CD4-positive, alpha-beta memory T cell (primary cell): ENCODE measurements around the gene FGGY. TPM values are rescaled to one million over a fixed set of nuclear protein-coding genes. Genes with fewer than 3 reads are reported as not detected.

Experiments used
- CTCF ChIA-PET: fragments of 350-600 bp; sonication (Branson Sonifier 250); formaldehyde crosslinking; loops from one replicate; lab custom pipeline; 2021; ENCODE audit warnings: inconsistent platforms; ENCODE audit not compliant: partially characterized antibody; lab: Charles Lee
- POLR2A ChIA-PET: fragments of 350-600 bp; sonication (Branson Sonifier 250); formaldehyde crosslinking; loops from one replicate; lab custom pipeline; 2021; ENCODE audit not compliant: partially characterized antibody; lab: Charles Lee
- DNase-seq, 5 donors: peaks; one replicate each; pipeline versions ENCODE4 v3.0.0 to v3.0.0-alpha.2; 2020 to 2022; ENCODE audit warnings: mixed read lengths in 1 of 5
- H3K27ac ChIP-seq: one replicate; pipeline ENCODE4 v1.7.0; 2013; ENCODE audit warnings: low read depth, low read length
- H3K27me3 ChIP-seq: 2 replicates; pipeline ENCODE4 v1.7.0; 2013; ENCODE audit warnings: mild to moderate bottlenecking, low read length, moderate library complexity; ENCODE audit not compliant: insufficient read depth
- H3K36me3 ChIP-seq: 2 replicates; pipeline ENCODE4 v1.7.0; 2013; ENCODE audit warnings: mild to moderate bottlenecking, low read length, moderate library complexity; ENCODE audit not compliant: insufficient read depth
- H3K4me1 ChIP-seq: 2 replicates; pipeline ENCODE4 v1.7.0; 2013; ENCODE audit warnings: mild to moderate bottlenecking, low read length, moderate library complexity; ENCODE audit not compliant: insufficient read depth
- H3K4me3 ChIP-seq, 2 donors: one replicate each; pipeline ENCODE4 v1.7.0; 2013; ENCODE audit warnings: low read length in 2 of 2, mild to moderate bottlenecking in 1 of 2
- H3K9me3 ChIP-seq, 2 donors: one replicate each; pipeline ENCODE4 v1.7.0; 2013; ENCODE audit warnings: low read length in 2 of 2, control low read depth in 1 of 2; ENCODE audit not compliant: control insufficient read depth in 1 of 2
- H3K27ac Mint-ChIP-seq, 7 donors: one replicate each; pipeline ENCODE4 v1.8.0; 2020 to 2021; ENCODE audit warnings: mixed read lengths in 7 of 7, mild to moderate bottlenecking in 6 of 7, inconsistent platforms in 3 of 7, moderate library complexity in 3 of 7
- H3K27me3 Mint-ChIP-seq, 2 donors: one replicate each; pipeline ENCODE4 v1.8.0; 2020 to 2021; ENCODE audit warnings: mixed read lengths in 2 of 2
- H3K36me3 Mint-ChIP-seq, 2 donors: one replicate each; pipeline ENCODE4 v1.8.0; 2020 to 2021; ENCODE audit warnings: mixed read lengths in 2 of 2, inconsistent platforms in 1 of 2, mild to moderate bottlenecking in 1 of 2
- H3K4me1 Mint-ChIP-seq, 4 donors: one replicate each; pipeline ENCODE4 v1.8.0; 2020 to 2021; ENCODE audit warnings: mixed read lengths in 4 of 4, mild to moderate bottlenecking in 1 of 4
- H3K4me3 Mint-ChIP-seq, 8 donors: one replicate each; pipeline ENCODE4 v1.8.0; 2020 to 2021; ENCODE audit warnings: mixed read lengths in 8 of 8, mild to moderate bottlenecking in 7 of 8, moderate library complexity in 6 of 8, inconsistent platforms in 3 of 8
- H3K9me3 Mint-ChIP-seq, 8 donors: one replicate each; pipeline ENCODE4 v1.8.0; 2020 to 2021; ENCODE audit warnings: mixed read lengths in 8 of 8, mild to moderate bottlenecking in 5 of 8, inconsistent platforms in 3 of 8, moderate library complexity in 1 of 8
- intact Hi-C: fragments of 100-400 bp; cut with micrococcal nuclease; formaldehyde crosslinking; loops from one replicate; pipeline ENCODE4 v1.15.1; 2023
- polyA plus RNA-seq, 2 donors: library from polyadenylated mRNA; unstranded; fragments of 300-500 nt; fragmentation: Illumina TruSeq; gene quantifications; one replicate each; pipeline ENCODE4 v1.2.3, GENCODE V29; 2021
- total RNA-seq, 2 experiments: library from RNA; stranded (reverse); gene quantifications; one replicate each; pipeline ENCODE4 v1.2.3, GENCODE V29; 2021

Gene FGGY
- total and polyA plus RNA-seq, 4 experiments from 2014 or later = 1.8 to 8.8 (median 3.6) TPM

- DNase-seq = no peak
- intact Hi-C loops = loop anchor here (5.0 kb wide), 1 partner anchor 619 kb away; no protein-coding TSS in a partner anchor
- H3K27ac Mint-ChIP-seq = peak overlapping the region in 2 of 7 donors; percentile 2 to 16
- H3K4me3 ChIP-seq = peak overlapping the region in 1 of 2 donors; percentile 23
- H3K4me3 Mint-ChIP-seq = peak overlapping the region in 7 of 8 donors; percentile 47 to 86 (median 74)
- no peaks in the 10 kb centered on the region for H3K27me3 ChIP-seq
- no peaks in the 10 kb centered on the region for H3K36me3 ChIP-seq
- H3K4me1 ChIP-seq = peaks cover 22% of the 10 kb centered on the region
- H3K27ac ChIP-seq = no peak overlapping the region
- peaks cover 13 to 19% (median 15%) of the 10 kb centered on the region in 4 donors for H3K4me1 Mint-ChIP-seq
- POLR2A ChIA-PET = interaction anchor here (3.5 kb wide), 1 partner anchor 912 kb away, joined by 20 read pairs; the partner anchor contains the start of gene JUN
- H3K36me3 Mint-ChIP-seq = no peaks in the 10 kb centered on the region
- peaks cover 0 to 2% of the 10 kb centered on the region in 2 donors for H3K27me3 Mint-ChIP-seq
- no peaks in the 10 kb centered on the region for H3K9me3 ChIP-seq
- CTCF ChIA-PET = interaction anchor here (0.6 to 8.1 kb wide), 5 partner anchors 10 to 1181 kb away, joined by 3 to 161 read pairs (median 12); no protein-coding TSS in a partner anchor
- H3K9me3 Mint-ChIP-seq = no peaks in the 10 kb centered on the region
Measured at GRCh38 chr1:59696421-59697115, 399.7 kb downstream of the FGGY start.

DNA sequence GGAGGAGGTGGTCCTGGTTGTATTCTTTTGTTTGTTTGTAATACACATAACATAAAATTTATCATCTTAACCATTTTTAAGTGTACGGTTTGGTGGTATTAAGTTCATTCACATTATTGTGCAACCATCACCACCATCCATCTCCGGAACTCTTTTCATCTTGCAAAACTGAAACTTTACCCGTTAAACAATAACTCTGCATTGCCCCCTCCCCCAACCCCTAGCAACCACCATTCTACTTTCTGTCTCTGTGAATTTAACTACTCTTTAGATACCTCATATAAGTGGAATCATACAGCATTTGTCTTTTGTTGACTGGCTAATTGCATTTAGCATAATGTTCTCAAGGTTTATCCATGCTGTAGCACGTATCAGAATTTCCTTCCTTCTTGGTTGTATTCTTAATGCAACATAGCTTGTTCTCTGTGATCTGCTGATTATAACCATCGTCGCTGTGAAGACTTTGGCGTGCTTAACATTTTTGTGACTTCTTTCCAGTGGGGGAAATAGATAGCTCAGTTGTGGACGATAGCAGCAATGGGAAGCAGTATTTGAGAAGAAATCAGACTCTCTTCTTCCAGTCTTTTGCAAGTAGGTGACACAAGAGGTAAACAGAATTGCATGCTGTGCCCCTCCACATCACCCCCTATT, 400.4 kb downstream of the FGGY start:
- ChIA-PET POLR2A (interaction anchor here (3.5 kb wide), 1 partner anchor 913 kb away, joined by 20 read pairs; the partner anchor contains the start of gene JUN), CTCF (interaction anchor here (0.6 to 8.1 kb wide), 9 partner anchors 10 to 1182 kb away, joined by 3 to 161 read pairs (median 12); partner anchors contain the start of gene JUN)
- H3K9me3 Mint-ChIP-seq = no peaks in the 10 kb centered on the region
- H3K4me3 Mint-ChIP-seq = peak overlapping the region; percentile 64 to 86 (median 75)
- peak overlapping the region in 4 of 7 donors; percentile 17 to 32 (median 29) for H3K27ac Mint-ChIP-seq
- intact Hi-C loops = loop anchor here (5.0 kb wide), 1 partner anchor 620 kb away; no protein-coding TSS in a partner anchor
- Histone ChIP-seq H3K36me3 (no peaks in the 10 kb centered on the region), H3K4me3 (peak overlapping the region in 1 of 2 donors; percentile 23), H3K27ac (no peak overlapping the region), H3K4me1 (peaks cover 22% of the 10 kb centered on the region), H3K27me3 (no peaks in the 10 kb centered on the region), H3K9me3 (no peaks in the 10 kb centered on the region)
- H3K36me3 Mint-ChIP-seq = no peaks in the 10 kb centered on the region
- peaks cover 0 to 2% of the 10 kb centered on the region in 2 donors for H3K27me3 Mint-ChIP-seq
- H3K4me1 Mint-ChIP-seq = peaks cover 13 to 19% (median 15%) of the 10 kb centered on the region in 4 donors
- DNase-seq = peak in 4 of 5 donors; percentile 19 to 29 (median 22)

DNA sequence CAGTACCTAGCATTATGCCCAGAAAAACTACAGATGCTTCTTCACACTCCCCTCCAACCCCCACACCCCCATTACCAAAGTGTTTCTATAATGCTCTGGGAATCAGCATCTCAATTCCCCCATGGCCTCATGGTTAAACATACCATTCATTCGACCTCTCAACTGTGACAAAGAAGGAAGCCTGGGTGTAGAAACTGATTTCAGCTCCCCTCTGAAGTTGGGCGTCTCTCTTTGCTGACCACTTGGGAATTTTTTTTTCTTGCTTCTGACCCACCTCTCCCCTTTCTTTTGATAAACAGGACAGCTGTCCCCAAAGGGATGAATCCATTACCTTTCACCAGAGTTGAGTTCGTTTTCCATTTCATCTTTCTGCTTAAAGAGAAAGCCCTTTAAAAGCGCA, 401.5 kb downstream of the FGGY start:
- Mint-ChIP-seq H3K4me3 (peak overlapping the region in 1 of 8 donors; percentile 31), H3K9me3 (no peaks in the 10 kb centered on the region), H3K36me3 (no peaks in the 10 kb centered on the region), H3K27me3 (peaks cover 0 to 2% of the 10 kb centered on the region in 2 donors), H3K4me1 (peaks cover 13 to 19% (median 15%) of the 10 kb centered on the region in 4 donors), H3K27ac (peak overlapping the region in 1 of 7 donors; percentile 67)
- Histone ChIP-seq H3K36me3 (no peaks in the 10 kb centered on the region), H3K4me1 (peaks cover 22% of the 10 kb centered on the region), H3K4me3 (no peak overlapping the region), H3K27me3 (no peaks in the 10 kb centered on the region), H3K27ac (no peak overlapping the region), H3K9me3 (no peaks in the 10 kb centered on the region)
- no peak for DNase-seq
- CTCF ChIA-PET = interaction anchor here (0.7 to 8.1 kb wide), 45 partner anchors 12 to 1183 kb away, joined by 3 to 161 read pairs (median 4); partner anchors contain the start of gene JUN
- intact Hi-C loops = loop anchor here (5.0 kb wide), 1 partner anchor 621 kb away; no protein-coding TSS in a partner anchor
- POLR2A ChIA-PET = interaction anchor here (1.3 to 3.5 kb wide), 3 partner anchors 914 to 999 kb away, joined by 3 to 20 read pairs (median 5); partner anchors contain the start of genes JUN and MYSM1

DNA sequence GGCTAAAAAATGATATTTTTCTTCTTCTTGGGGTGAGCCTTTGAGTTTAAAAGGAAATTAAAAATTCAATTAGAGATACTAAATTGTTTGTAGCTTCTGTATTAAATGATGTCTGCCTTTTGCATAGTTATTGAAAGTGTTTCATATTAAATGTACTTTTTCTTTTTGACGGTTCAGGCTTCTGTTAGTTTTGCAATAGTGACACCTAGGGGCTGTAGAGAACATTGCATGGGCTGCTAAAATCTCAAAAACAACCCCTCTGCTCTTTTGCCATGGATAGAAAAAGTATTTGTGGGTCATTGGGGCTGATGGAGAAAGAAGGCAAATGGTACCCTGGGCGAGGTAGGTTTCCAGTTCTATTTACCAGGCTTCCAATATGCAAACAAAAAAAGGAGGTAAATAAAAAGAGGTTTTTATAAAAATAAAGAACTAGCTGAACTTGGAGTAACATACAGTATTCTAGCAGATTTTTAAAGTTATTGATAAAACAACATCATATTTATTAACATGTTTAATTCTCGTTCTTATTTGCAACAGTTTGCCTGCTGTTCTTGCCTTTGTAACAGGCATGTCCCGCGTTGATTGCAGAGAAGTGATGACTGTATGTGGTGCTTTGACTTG, 402.4 kb downstream of the FGGY start:
- Histone ChIP-seq H3K4me3 (no peak overlapping the region), H3K36me3 (no peaks in the 10 kb centered on the region), H3K27ac (no peak overlapping the region), H3K4me1 (peaks cover 22% of the 10 kb centered on the region), H3K9me3 (no peaks in the 10 kb centered on the region), H3K27me3 (no peaks in the 10 kb centered on the region)
- Mint-ChIP-seq H3K27me3 (peaks cover 0 to 2% of the 10 kb centered on the region in 2 donors), H3K4me1 (peaks cover 13 to 19% (median 15%) of the 10 kb centered on the region in 4 donors), H3K9me3 (no peaks in the 10 kb centered on the region), H3K36me3 (no peaks in the 10 kb centered on the region), H3K27ac (no peak overlapping the region), H3K4me3 (no peak overlapping the region)
- ChIA-PET POLR2A (interaction anchor here (1.3 to 3.5 kb wide), 3 partner anchors 915 to 1000 kb away, joined by 3 to 20 read pairs (median 5); partner anchors contain the start of genes JUN and MYSM1), CTCF (interaction anchor here (0.7 to 8.1 kb wide), 51 partner anchors 12 to 1184 kb away, joined by 3 to 161 read pairs (median 4); partner anchors contain the start of gene JUN)
- peak in 4 of 5 donors; percentile 42 to 49 (median 48) for DNase-seq
- intact Hi-C loops = loop anchor here (1.0 to 5.0 kb wide), 5 partner anchors 60 to 959 kb away; no protein-coding TSS in a partner anchor

DNA sequence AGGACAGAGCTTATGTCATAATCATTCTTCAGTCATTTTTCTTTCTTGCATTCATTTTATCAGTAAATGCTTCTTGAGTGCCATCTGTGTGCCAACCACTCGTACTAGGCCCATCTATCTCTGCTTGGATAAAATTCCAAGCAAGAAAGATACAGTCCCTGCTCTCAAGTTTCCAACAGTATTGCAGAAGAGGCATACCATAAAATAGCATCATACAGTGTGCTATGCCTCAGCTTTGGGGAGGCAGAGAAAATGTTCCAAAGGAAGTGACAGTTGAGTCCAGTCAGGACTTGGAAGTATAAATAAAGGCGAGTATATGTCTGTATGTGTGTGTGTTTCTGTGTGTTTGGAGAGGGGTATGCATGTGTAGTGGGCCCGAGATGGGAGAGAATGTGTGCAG, 404.5 kb downstream of the FGGY start:
- intact Hi-C loops = no loop called here
- no peaks in the 10 kb centered on the region for H3K36me3 ChIP-seq
- H3K27ac ChIP-seq = no peak overlapping the region
- ChIA-PET CTCF (interaction anchor here (8.1 kb wide), 1 partner anchor 960 kb away, joined by 161 read pairs; no protein-coding TSS in a partner anchor), POLR2A (no interaction called here)
- no peak overlapping the region for H3K4me3 Mint-ChIP-seq
- H3K27me3 ChIP-seq = no peaks in the 10 kb centered on the region
- no peak for DNase-seq
- no peak overlapping the region for H3K4me3 ChIP-seq
- H3K27me3 Mint-ChIP-seq = peaks cover 0 to 2% of the 10 kb centered on the region in 2 donors
- no peaks in the 10 kb centered on the region for H3K36me3 Mint-ChIP-seq
- H3K27ac Mint-ChIP-seq = no peak overlapping the region
- no peaks in the 10 kb centered on the region for H3K9me3 ChIP-seq
- H3K4me1 ChIP-seq = peaks cover 21% of the 10 kb centered on the region
- H3K4me1 Mint-ChIP-seq = peaks cover 13 to 18% (median 15%) of the 10 kb centered on the region in 4 donors
- H3K9me3 Mint-ChIP-seq = no peaks in the 10 kb centered on the region

DNA sequence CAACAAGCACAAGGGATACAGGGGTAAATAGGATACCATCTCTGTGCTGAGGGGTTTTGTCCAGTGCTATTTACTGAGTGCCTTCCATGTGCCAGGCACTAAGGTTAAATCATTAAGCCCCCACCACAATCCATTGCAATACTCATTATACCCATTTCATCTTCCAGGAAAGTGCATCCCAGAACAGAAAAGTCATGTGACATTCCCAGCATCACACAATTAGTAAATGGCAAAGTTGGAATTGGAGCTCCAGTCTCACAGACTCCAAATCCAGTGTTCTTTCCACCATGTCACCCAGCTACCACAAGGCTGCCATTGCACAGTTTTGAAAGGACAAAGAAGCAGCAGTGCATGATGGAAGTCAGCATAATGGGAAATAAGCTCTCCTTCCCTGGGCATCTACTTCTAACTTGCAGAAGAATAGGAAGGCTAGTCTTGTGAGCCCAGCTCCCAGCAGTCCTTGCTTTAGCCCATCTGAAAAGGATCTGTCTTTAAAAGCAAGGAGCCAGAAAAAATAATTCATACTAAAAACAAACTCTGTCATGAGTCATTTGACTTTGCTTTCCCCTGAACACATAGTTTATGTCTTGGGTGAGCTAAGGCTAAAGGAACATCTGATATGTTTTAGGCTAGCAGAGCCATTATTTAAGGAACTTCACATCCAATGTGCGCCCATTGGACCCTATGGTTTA, 406.5 kb downstream of the FGGY start:
- Mint-ChIP-seq H3K4me1 (peaks cover 0 to 4% (median 3%) of the 10 kb centered on the region in 4 donors), H3K27ac (no peak overlapping the region), H3K27me3 (peaks cover 0 to 2% of the 10 kb centered on the region in 2 donors), H3K9me3 (no peaks in the 10 kb centered on the region), H3K4me3 (no peak overlapping the region), H3K36me3 (no peaks in the 10 kb centered on the region)
- POLR2A ChIA-PET = no interaction called here
- Histone ChIP-seq H3K9me3 (no peaks in the 10 kb centered on the region), H3K27me3 (no peaks in the 10 kb centered on the region), H3K4me3 (no peak overlapping the region), H3K36me3 (no peaks in the 10 kb centered on the region), H3K4me1 (peaks cover 5% of the 10 kb centered on the region), H3K27ac (no peak overlapping the region)
- no peak for DNase-seq
- intact Hi-C loops = no loop called here
- CTCF ChIA-PET = interaction anchor here (1.0 to 1.3 kb wide), 2 partner anchors 56 to 955 kb away, joined by 3 to 4 read pairs; no protein-coding TSS in a partner anchor
